ENCODE results near the gene MPZL2.

DNA sequence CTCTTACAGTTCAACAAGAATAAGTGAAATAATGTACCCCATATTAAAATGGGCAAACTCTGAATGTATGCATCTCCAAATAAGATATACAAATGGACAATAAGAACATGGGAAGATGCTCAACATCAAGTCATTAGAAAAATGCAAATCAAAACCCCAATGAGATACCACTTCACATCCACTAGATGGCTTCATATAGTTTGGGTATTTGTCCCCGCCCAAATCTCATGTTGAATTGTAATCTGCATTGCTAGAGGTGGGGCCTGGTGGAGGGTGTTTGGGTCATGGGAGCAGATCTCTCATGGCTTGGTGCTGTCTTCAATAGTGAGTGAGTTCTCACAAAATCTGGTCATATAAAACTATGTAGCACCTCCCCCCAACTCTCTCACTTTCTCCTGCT is 5.7 kb downstream of the MPZL2 start:
- TF ChIP-seq, protein P1, sequence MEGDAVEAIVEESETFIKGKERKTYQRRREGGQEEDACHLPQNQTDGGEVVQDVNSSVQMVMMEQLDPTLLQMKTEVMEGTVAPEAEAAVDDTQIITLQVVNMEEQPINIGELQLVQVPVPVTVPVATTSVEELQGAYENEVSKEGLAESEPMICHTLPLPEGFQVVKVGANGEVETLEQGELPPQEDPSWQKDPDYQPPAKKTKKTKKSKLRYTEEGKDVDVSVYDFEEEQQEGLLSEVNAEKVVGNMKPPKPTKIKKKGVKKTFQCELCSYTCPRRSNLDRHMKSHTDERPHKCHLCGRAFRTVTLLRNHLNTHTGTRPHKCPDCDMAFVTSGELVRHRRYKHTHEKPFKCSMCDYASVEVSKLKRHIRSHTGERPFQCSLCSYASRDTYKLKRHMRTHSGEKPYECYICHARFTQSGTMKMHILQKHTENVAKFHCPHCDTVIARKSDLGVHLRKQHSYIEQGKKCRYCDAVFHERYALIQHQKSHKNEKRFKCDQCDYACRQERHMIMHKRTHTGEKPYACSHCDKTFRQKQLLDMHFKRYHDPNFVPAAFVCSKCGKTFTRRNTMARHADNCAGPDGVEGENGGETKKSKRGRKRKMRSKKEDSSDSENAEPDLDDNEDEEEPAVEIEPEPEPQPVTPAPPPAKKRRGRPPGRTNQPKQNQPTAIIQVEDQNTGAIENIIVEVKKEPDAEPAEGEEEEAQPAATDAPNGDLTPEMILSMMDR (IDR thresholded peaks at IDR 0.05): peak in 1 of 6 experiments; percentile 5
- no peak for TF ChIP-seq EP300 (IDR thresholded peaks at IDR 0.05)
